Measurements from ENCODE around the gene MRPS5.

DNA sequence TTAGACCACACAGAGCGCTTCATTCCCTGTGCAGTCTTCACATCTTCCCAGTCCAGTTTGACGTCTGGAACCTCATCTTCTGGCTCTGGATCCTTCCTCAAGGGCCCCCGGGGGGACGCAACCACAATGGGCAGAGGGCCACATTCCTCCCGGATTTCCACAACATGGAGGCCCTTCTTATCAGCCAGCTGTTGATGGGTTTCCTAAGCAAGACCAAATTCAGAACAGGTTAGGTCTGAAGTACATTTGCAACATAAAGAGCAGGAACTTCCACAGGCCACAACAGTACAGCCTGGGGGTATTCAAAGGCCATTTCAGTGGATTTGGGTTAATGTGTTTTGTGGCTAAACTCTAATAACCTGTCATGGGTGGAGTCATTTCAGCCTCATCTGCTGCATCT lies 34.2 kb downstream of the MRPS5 start:
- TF ChIP-seq, protein P1, sequence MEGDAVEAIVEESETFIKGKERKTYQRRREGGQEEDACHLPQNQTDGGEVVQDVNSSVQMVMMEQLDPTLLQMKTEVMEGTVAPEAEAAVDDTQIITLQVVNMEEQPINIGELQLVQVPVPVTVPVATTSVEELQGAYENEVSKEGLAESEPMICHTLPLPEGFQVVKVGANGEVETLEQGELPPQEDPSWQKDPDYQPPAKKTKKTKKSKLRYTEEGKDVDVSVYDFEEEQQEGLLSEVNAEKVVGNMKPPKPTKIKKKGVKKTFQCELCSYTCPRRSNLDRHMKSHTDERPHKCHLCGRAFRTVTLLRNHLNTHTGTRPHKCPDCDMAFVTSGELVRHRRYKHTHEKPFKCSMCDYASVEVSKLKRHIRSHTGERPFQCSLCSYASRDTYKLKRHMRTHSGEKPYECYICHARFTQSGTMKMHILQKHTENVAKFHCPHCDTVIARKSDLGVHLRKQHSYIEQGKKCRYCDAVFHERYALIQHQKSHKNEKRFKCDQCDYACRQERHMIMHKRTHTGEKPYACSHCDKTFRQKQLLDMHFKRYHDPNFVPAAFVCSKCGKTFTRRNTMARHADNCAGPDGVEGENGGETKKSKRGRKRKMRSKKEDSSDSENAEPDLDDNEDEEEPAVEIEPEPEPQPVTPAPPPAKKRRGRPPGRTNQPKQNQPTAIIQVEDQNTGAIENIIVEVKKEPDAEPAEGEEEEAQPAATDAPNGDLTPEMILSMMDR (conservative IDR thresholded peaks at IDR 0.05; ENCODE audit: low read length) = no peak
- TF ChIP-seq EZH2phosphoT487 (IDR thresholded peaks at IDR 0.05; ENCODE audit: borderline replicate concordance) = no peak
